Gastroesophageal sphincter (tissue), 2 donors: ENCODE measurements around the gene GTF3C2.

ENCODE experiments used
- EP300 ChIP-seq: sonication (generic); formaldehyde crosslinking; IDR thresholded peaks from one replicate; pipeline ENCODE4 v1.6.1; 2017; ENCODE audit warnings: antibody characterized with exemption, mild to moderate bottlenecking
- POLR2A ChIP-seq, 2 donors: fragments of 450-650 bp; IDR thresholded peaks; one replicate each; pipeline ENCODE4 v1.6.1; 2017; ENCODE audit warnings: antibody characterized with exemption in 2 of 2, mild to moderate bottlenecking in 2 of 2, moderate library complexity in 1 of 2
- POLR2AphosphoS5 ChIP-seq: sonication (generic); formaldehyde crosslinking; IDR thresholded peaks from one replicate; pipeline ENCODE4 v1.6.1; 2017; ENCODE audit warnings: antibody characterized with exemption

- TF ChIP-seq EP300, result no peak
- no peak for TF ChIP-seq POLR2AphosphoS5
- no peak for TF ChIP-seq POLR2A (IDR thresholded peaks at IDR 0.05)
Measured at GRCh38 chr2:27347641-27348040, 8.9 kb downstream of the GTF3C2 start.
